Right kidney (tissue), 1 donor: ENCODE data around the gene DPYSL5.

Source experiments
- DNase-seq: peaks from one replicate; pipeline ENCODE4 v3.0.0-alpha.2; 2016

The DPYSL5 gene

GRCh38 chr2:26991717-26992116 is 143.8 kb downstream of the DPYSL5 start:
- DNase-seq = no peak

- no peak for DNase-seq
Observed at GRCh38 chr2:26993768-26994167, 145.8 kb downstream of the DPYSL5 start.

- no peak for DNase-seq
Observed at GRCh38 chr2:26994983-26995382, 147.1 kb downstream of the DPYSL5 start.

GRCh38 chr2:26997394-26997793 is 149.5 kb downstream of the DPYSL5 start:
- no peak for DNase-seq

- no peak for DNase-seq
Observed at GRCh38 chr2:26998323-26998722, 150.4 kb downstream of the DPYSL5 start.
